Smooth muscle cell (in vitro differentiated cells): ENCODE measurements around the gene R3HDML. TPM values are rescaled to one million over a fixed set of nuclear protein-coding genes. Genes with fewer than 3 reads are reported as not detected.

Source experiments
- DNase-seq: peaks from one replicate; lab custom pipeline; 2025; ENCODE audit not compliant: unreplicated experiment; lab: John Stamatoyannopoulos, UW
- H2AFZ ChIP-seq: fragments of 200-600 bp; sonication (generic); 2 replicates; pipeline ENCODE4 v1.6.0; 2016; ENCODE audit warnings: antibody characterized with exemption, low read depth, mild to moderate bottlenecking
- H3F3A ChIP-seq: fragments of 200-600 bp; sonication (generic); 2 replicates; pipeline ENCODE4 v1.6.0; 2017; ENCODE audit warnings: antibody characterized with exemption, low read depth
- H3K27ac ChIP-seq: fragments of 200-600 bp; sonication (generic); 2 replicates; pipeline ENCODE4 v1.5.1; 2016; ENCODE audit warnings: low read depth, mild to moderate bottlenecking
- H3K27me3 ChIP-seq: fragments of 200-600 bp; sonication (generic); 2 replicates; pipeline ENCODE4 v1.6.1; 2016; ENCODE audit warnings: low read depth, mild to moderate bottlenecking
- H3K36me3 ChIP-seq: fragments of 200-600 bp; sonication (generic); 2 replicates; pipeline ENCODE4 v1.5.1; 2016; ENCODE audit warnings: low read depth
- H3K4me1 ChIP-seq: fragments of 200-600 bp; sonication (generic); 2 replicates; pipeline ENCODE4 v1.5.1; 2016; ENCODE audit warnings: low read depth
- H3K4me2 ChIP-seq: fragments of 200-600 bp; sonication (generic); 2 replicates; pipeline ENCODE4 v1.6.0; 2016; ENCODE audit warnings: mild to moderate bottlenecking
- H3K4me3 ChIP-seq: fragments of 200-600 bp; sonication (generic); 2 replicates; pipeline ENCODE4 v1.5.1; 2016; ENCODE audit warnings: mild to moderate bottlenecking
- H3K79me2 ChIP-seq: fragments of 200-600 bp; sonication (generic); 2 replicates; pipeline ENCODE4 v1.6.0; 2016; ENCODE audit warnings: low read depth, mild to moderate bottlenecking
- H3K9ac ChIP-seq: fragments of 200-600 bp; sonication (generic); 2 replicates; pipeline ENCODE4 v1.6.0; 2016; ENCODE audit warnings: low read depth
- H3K9me3 ChIP-seq: fragments of 200-600 bp; sonication (generic); replicated peaks from 2 replicates; pipeline ENCODE4 v1.5.1; 2016; ENCODE audit warnings: low read depth
- H4K20me1 ChIP-seq: fragments of 200-600 bp; sonication (generic); 2 replicates; pipeline ENCODE4 v1.6.0; 2016; ENCODE audit warnings: low read depth
- CTCF ChIP-seq: fragments of 200-600 bp; sonication (generic); IDR thresholded peaks from 2 replicates; pipeline ENCODE4 v1.5.1; 2017; ENCODE audit warnings: borderline replicate concordance, mild to moderate bottlenecking, antibody characterized with exemption; ENCODE audit not compliant: insufficient read depth, poor library complexity, severe bottlenecking
- WGBS: methylation state at CpG from one replicate; pipeline ENCODE4 v1.1.7; 2016; ENCODE audit warnings: low lambda C conversion rate; 5-methylcytosine and 5-hydroxymethylcytosine counted together
- polyA plus RNA-seq: library from polyadenylated mRNA; unstranded; fragments of >200 nt; fragmentation: Nextera tagmentation; extraction: Ambion mirVana; gene quantifications from 2 replicates; pipeline ENCODE4 v1.2.1, GENCODE V29; 2016
- total RNA-seq: library from RNA; depleted of rRNA; stranded (reverse); fragments of >200 nt; gene quantifications from 2 replicates; pipeline ENCODE4 v1.2.3, GENCODE V29; 2014

Gene R3HDML
- total and polyA plus RNA-seq, 2 experiments from 2014 or later: not detected

GRCh38 chr20:44306927-44307326 lies 29.9 kb upstream of the R3HDML start:
- no peak for TF ChIP-seq CTCF
- DNase-seq: no peak
- Histone ChIP-seq H4K20me1 (no peaks in the 10 kb centered on the region), H3K9me3 (no peaks in the 10 kb centered on the region), H3K9ac (no peak overlapping the region), H3K27ac (no peak overlapping the region), H3F3A (no peaks in the 10 kb centered on the region), H2AFZ (no peak overlapping the region), H3K4me3 (no peak overlapping the region), H3K36me3 (no peaks in the 10 kb centered on the region), H3K4me1 (peaks cover 8% of the 10 kb centered on the region), H3K27me3 (no peaks in the 10 kb centered on the region), H3K79me2 (peaks cover 5% of the 10 kb centered on the region), H3K4me2 (no peak overlapping the region)
- 95% methylated on average over 9 of the region's 9 CpGs for WGBS

- peak overlapping the region; percentile 85 for H3K4me2 ChIP-seq
- no peaks in the 10 kb centered on the region for H3F3A ChIP-seq
- no peaks in the 10 kb centered on the region for H4K20me1 ChIP-seq
- H3K9me3 ChIP-seq: no peaks in the 10 kb centered on the region
- peak overlapping the region; percentile 58 for H3K9ac ChIP-seq
- DNase-seq: no peak
- H3K4me3 ChIP-seq: peak overlapping the region; percentile 70
- H3K27ac ChIP-seq: peak overlapping the region; percentile 17
- H3K27me3 ChIP-seq: no peaks in the 10 kb centered on the region
- peaks cover 8% of the 10 kb centered on the region for H3K4me1 ChIP-seq
- H3K36me3 ChIP-seq: no peaks in the 10 kb centered on the region
- 18% methylated on average over 17 of the region's 17 CpGs for WGBS
- peaks cover 5% of the 10 kb centered on the region for H3K79me2 ChIP-seq
- no peak for TF ChIP-seq CTCF
- peak overlapping the region; percentile 81 for H2AFZ ChIP-seq
Observed at GRCh38 chr20:44309763-44310663, 26.8 kb upstream of the R3HDML start.

GRCh38 chr20:44310664-44311639 lies 25.9 kb upstream of the R3HDML start, which contains the start of gene FITM2:
Gene FITM2, minus strand, starts transcription at chr20:44311202. Its CDS starts 54 bp downstream, at chr20:44311148.
- Histone ChIP-seq H3K4me1 (peaks cover 8% of the 10 kb centered on the region), H3K27me3 (no peaks in the 10 kb centered on the region), H2AFZ (peak within 1 kb of the TSS; percentile 97), H3F3A (no peaks in the 10 kb centered on the region), H3K4me3 (peak within 1 kb of the TSS; percentile 70), H3K4me2 (peak within 1 kb of the TSS; percentile 85), H4K20me1 (no peaks in the 10 kb centered on the region), H3K79me2 (peaks cover 5% of the 10 kb centered on the region), H3K9me3 (no peaks in the 10 kb centered on the region), H3K27ac (peak within 1 kb of the TSS; percentile 17), H3K9ac (peak within 1 kb of the TSS; percentile 58), H3K36me3 (no peaks in the 10 kb centered on the region)
- peak; percentile 92 for DNase-seq
- peak; percentile 94 for TF ChIP-seq CTCF
- 3% methylated on average over 58 of the region's 70 CpGs for WGBS
